ENCODE data around the gene C1QTNF9.
A peak's percentile ranks its signal among the peaks of the same experiment; 100 is the strongest.

Gene C1QTNF9

DNA sequence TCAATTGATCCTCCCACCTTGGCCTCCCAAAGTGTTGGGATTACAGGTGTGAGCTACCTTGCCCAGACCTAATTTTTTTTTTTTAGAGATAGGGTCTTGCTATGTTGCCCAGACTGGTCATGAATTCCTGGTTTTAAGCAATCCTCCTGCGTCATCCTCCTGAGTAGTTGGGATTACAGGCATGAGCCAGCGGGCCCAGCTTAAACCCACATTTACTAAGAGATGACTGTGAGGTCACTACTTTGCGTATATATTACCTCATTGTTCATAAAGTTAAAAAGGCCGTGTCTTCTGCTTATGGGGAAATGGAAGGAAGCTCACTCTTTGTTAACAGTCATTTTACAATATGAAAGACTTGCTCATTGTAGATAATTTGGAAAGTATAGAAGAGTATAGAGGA, 39.6 kb upstream of the C1QTNF9 start:
- no peak for DNase-seq (ENCODE audit: low read depth, low spot score)
- in situ Hi-C loops (cut with HindIII; ENCODE audit: low sequenced_read_pairs): no loop called here
- H3K4me3 ChIP-seq (ENCODE audit: low read depth, low read length): no peak overlapping the region
- no peak for TF ChIP-seq CTCF (IDR thresholded peaks at IDR 0.05; ENCODE audit: low read depth, low read length)

DNA sequence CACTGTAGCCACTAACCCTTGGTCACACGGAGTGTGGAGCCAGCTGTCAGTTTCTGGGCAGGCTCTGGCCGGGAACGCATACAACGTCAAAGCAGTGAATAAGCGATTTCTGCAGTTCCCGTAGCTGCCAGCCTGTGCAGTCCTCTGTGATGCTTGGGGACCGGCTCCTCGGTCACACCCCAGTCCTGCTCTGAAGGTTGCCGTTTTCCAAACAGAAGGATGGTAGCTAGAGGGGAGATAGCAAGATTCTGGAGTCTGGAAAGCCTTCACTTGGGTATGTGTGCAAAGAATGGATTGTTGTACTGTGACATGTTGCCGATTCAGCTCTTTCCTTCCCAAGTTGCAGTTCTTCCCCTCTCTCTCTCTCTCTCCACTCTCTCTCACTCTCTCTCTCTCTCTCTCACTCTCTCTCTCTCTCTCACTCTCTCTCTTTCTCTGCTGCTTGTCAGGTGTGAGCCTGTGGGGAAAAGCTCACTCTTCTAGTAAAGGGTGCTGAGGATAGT, 38.7 kb upstream of the C1QTNF9 start:
- peak overlapping the region; percentile 25 for H3K4me3 ChIP-seq (ENCODE audit: low read depth, low read length)
- in situ Hi-C loops (cut with HindIII; ENCODE audit: low sequenced_read_pairs): no loop called here
- no peak for TF ChIP-seq CTCF (IDR thresholded peaks at IDR 0.05; ENCODE audit: low read depth, low read length)
- DNase-seq (ENCODE audit: low read depth, low spot score): peak; percentile 61

- in situ Hi-C loops (cut with HindIII; ENCODE audit: low sequenced_read_pairs): no loop called here
- no peak for TF ChIP-seq CTCF (IDR thresholded peaks at IDR 0.05; ENCODE audit: low read depth, low read length)
Observed at GRCh38 chr13:24271231-24271600, 38.2 kb upstream of the C1QTNF9 start.

GRCh38 chr13:24271601-24272451, 37.6 kb upstream of the C1QTNF9 start:
- H3K4me3 ChIP-seq (ENCODE audit: low read depth, low read length): peak overlapping the region; percentile 33
- peak; percentile 84 for DNase-seq (ENCODE audit: low read depth, low spot score)
- in situ Hi-C loops (cut with HindIII; ENCODE audit: low sequenced_read_pairs): no loop called here
- no peak for TF ChIP-seq CTCF (IDR thresholded peaks at IDR 0.05; ENCODE audit: low read depth, low read length)

More at GRCh38 chr13:24271231-24271600, 38.2 kb upstream of the C1QTNF9 start:
- H3K4me3 ChIP-seq (ENCODE audit: low read depth, low read length): peak overlapping the region; percentile 33
- no peak for DNase-seq (ENCODE audit: low read depth, low spot score)

GRCh38 chr13:24272452-24273161, 36.8 kb upstream of the C1QTNF9 start:
- TF ChIP-seq CTCF (IDR thresholded peaks at IDR 0.05; ENCODE audit: low read depth, low read length): no peak
- DNase-seq (ENCODE audit: low read depth, low spot score): peak; percentile 7
- no peak overlapping the region for H3K4me3 ChIP-seq (ENCODE audit: low read depth, low read length)
- in situ Hi-C loops (cut with HindIII; ENCODE audit: low sequenced_read_pairs): no loop called here

- no peak overlapping the region for H3K4me3 ChIP-seq (ENCODE audit: low read depth, low read length)
- in situ Hi-C loops (cut with HindIII; ENCODE audit: low sequenced_read_pairs): no loop called here
- no peak for TF ChIP-seq CTCF (IDR thresholded peaks at IDR 0.05; ENCODE audit: low read depth, low read length)
- DNase-seq (ENCODE audit: low read depth, low spot score): no peak
Observed at GRCh38 chr13:24273926-24274325, 35.5 kb upstream of the C1QTNF9 start.

All from astrocyte of the spinal cord (primary cell).